ENCODE measurements around the gene U2SURP. TPM values are rescaled to one million over a fixed set of nuclear protein-coding genes. Genes with fewer than 3 reads are reported as not detected.

Gene U2SURP
- total and polyA plus RNA-seq, 12 donors = 14.1 to 49.3 (median 40.2) TPM

- no peaks in the 10 kb centered on the region for H3K36me3 ChIP-seq
- no peaks in the 10 kb centered on the region for H3K9me3 ChIP-seq
- peaks cover 0 to 99% (median 30%) of the 10 kb centered on the region in 7 donors for H3K27me3 ChIP-seq
- peak overlapping the region in 1 of 10 donors; percentile 86 for H3K27ac ChIP-seq
- intact Hi-C loops (cut with DNase I) = no loop called here
- peak overlapping the region in 5 of 10 donors; percentile 10 to 72 (median 68) for H3K4me3 ChIP-seq
- peak in 1 of 8 donors; percentile 8 for ATAC-seq
- DNase-seq = no peak
- TF ChIP-seq CTCF (IDR thresholded peaks at IDR 0.05) = no peak
- WGBS, 2 donors = 96% methylated on average over 19 of the region's 19 CpGs
- peaks cover 0 to 49% (median 6%) of the 10 kb centered on the region in 9 donors for H3K4me1 ChIP-seq
Observed at GRCh38 chr3:142962175-142962519, 39.2 kb upstream of the U2SURP start.

GRCh38 chr3:142962520-142963233, 38.7 kb upstream of the U2SURP start:
- intact Hi-C loops (cut with DNase I) = no loop called here
- DNase-seq = peak in 1 of 2 donors; percentile 19
- H3K4me3 ChIP-seq = peak overlapping the region in 9 of 10 donors; percentile 59 to 72 (median 66)
- no peaks in the 10 kb centered on the region for H3K36me3 ChIP-seq
- no peaks in the 10 kb centered on the region for H3K9me3 ChIP-seq
- 52 to 55% methylated on average over 60 to 63 of the region's 63 CpGs for WGBS, 2 donors
- TF ChIP-seq CTCF (IDR thresholded peaks at IDR 0.05) = no peak
- ATAC-seq = peak in 5 of 8 donors; percentile 10 to 51 (median 15)
- H3K27me3 ChIP-seq = peaks cover 0 to 94% (median 28%) of the 10 kb centered on the region in 7 donors
- H3K27ac ChIP-seq = peak overlapping the region; percentile 61 to 88 (median 80)
- H3K4me1 ChIP-seq = peaks cover 0 to 44% (median 6%) of the 10 kb centered on the region in 9 donors

DNA sequence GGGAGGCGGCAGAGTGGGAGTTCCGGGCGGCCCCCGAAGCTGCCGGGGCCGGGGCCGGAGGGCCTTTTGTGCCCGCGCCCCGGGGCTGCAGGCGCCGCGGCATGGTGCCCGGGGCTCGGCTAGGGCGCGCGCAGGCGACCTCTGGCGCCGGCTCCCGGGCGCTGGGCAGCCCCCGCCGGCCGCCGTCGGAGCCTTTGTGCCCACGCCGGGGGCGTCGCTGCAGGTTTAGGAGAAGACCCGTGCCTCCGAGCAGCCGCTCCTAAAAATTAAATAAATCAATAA, 38.2 kb upstream of the U2SURP start:
- intact Hi-C loops (cut with DNase I) = no loop called here
- DNase-seq (peak in 1 of 2 donors; percentile 27), ATAC-seq (peak in 6 of 8 donors; percentile 19 to 69 (median 44))
- Histone ChIP-seq H3K27me3 (peaks cover 0 to 89% (median 28%) of the 10 kb centered on the region in 7 donors), H3K36me3 (no peaks in the 10 kb centered on the region), H3K9me3 (no peaks in the 10 kb centered on the region), H3K27ac (peak overlapping the region; percentile 61 to 88 (median 80)), H3K4me1 (peaks cover 0 to 41% (median 1%) of the 10 kb centered on the region in 9 donors), H3K4me3 (peak overlapping the region in 9 of 10 donors; percentile 59 to 72 (median 66))
- WGBS, 2 donors = 1 to 2% methylated on average over 26 to 35 of the region's 35 CpGs
- TF ChIP-seq CTCF (IDR thresholded peaks at IDR 0.05) = peak in 1 of 9 donors; percentile 27

DNA sequence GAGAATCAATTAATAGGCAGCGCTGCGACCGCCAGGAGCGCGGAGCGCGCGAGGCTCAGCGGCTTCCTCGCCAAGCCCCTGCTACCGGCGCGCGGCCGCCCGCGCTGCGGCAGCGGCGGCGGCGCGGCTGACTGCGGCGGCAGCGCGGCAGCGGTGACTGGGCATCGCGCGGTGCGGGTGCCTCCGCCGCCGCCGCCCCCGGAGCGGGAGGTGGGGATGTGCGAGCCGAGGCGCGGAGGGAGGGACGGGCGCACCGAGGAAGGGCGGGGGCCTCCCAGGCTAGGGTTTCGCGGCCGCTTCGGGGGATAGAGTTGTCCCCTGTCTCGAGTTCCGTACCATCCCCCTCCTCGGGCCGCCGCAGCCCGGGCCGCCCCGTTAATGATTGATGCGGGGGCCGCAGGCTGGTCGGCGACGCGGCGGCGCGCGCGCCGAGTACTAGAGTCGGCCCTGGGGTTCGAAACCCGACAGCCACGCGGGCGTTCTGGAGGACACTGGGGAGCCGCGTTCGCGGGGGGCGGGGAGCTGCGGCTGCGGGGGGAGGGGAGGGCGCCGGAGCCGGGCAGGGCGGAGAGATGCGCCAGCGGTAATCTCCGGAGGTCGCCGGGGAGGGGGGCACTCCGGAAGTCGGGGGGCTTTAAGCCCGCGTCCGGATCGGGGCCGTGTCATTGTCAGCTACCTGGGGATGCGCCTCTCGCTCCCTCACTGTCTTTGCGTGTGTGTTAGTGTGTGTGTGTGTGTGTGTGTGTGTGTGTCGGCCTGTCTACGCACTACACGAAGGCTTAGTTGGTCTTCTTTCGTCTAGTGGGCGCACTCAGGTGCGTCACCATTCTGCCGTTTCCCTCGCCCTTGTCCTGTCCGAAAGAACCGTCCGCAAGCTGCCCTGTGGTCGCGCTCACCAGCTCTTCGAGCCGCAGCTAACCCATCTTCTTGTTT, 37.6 kb upstream of the U2SURP start, which contains the start of gene PAQR9:
Gene PAQR9, minus strand, starts transcription at position 159 of the 933 bp plus-strand sequence. CDS start 338 bp downstream, outside the sequence.
- peak within 1 kb of the TSS; percentile 61 to 88 (median 80) for H3K27ac ChIP-seq
- TF ChIP-seq CTCF (IDR thresholded peaks at IDR 0.05) = peak in 3 of 9 donors; percentile 2 to 7 (median 6)
- peaks cover 0 to 35% (median 0%) of the 10 kb centered on the region in 9 donors for H3K4me1 ChIP-seq
- no peaks in the 10 kb centered on the region for H3K9me3 ChIP-seq
- intact Hi-C loops (cut with DNase I) = no loop called here
- DNase-seq = peak in 1 of 2 donors; percentile 33
- no peaks in the 10 kb centered on the region for H3K36me3 ChIP-seq
- peaks cover 0 to 83% (median 27%) of the 10 kb centered on the region in 7 donors for H3K27me3 ChIP-seq
- 3% methylated on average over 82 to 117 of the region's 117 CpGs for WGBS, 2 donors
- ATAC-seq = peak; percentile 44 to 75 (median 63)
- peak within 1 kb of the TSS; percentile 59 to 75 (median 67) for H3K4me3 ChIP-seq
